ENCODE results near the gene TRPM2.
A peak's percentile ranks its signal among the peaks of the same experiment; 100 is the strongest.

TRPM2 gene

GRCh38 chr21:44370027-44370735 lies 16.8 kb downstream of the TRPM2 start:
- peak in 2 of 10 donors; percentile 9 to 80 for DNase-seq
- intact Hi-C loops (cut with DNase I): no loop called here

GRCh38 chr21:44370786-44371410 lies 17.5 kb downstream of the TRPM2 start:
- intact Hi-C loops (cut with DNase I): no loop called here
- DNase-seq: no peak

GRCh38 chr21:44371596-44371995 lies 18.2 kb downstream of the TRPM2 start:
- intact Hi-C loops (cut with DNase I): no loop called here
- DNase-seq: peak in 1 of 10 donors; percentile 45

- intact Hi-C loops (cut with DNase I): no loop called here
- DNase-seq: peak in 1 of 10 donors; percentile 59
Measured at GRCh38 chr21:44372616-44373015, 19.2 kb downstream of the TRPM2 start.

- intact Hi-C loops (cut with DNase I): no loop called here
- peak in 1 of 10 donors; percentile 54 for DNase-seq
Measured at GRCh38 chr21:44374601-44375280, 21.3 kb downstream of the TRPM2 start.

GRCh38 chr21:44375281-44375651 lies 21.8 kb downstream of the TRPM2 start:
- intact Hi-C loops (cut with DNase I): no loop called here
- DNase-seq: peak in 3 of 10 donors; percentile 30 to 83 (median 75)

GRCh38 chr21:44375761-44376241 lies 22.4 kb downstream of the TRPM2 start:
- peak in 2 of 10 donors; percentile 49 to 84 for DNase-seq

DNA sequence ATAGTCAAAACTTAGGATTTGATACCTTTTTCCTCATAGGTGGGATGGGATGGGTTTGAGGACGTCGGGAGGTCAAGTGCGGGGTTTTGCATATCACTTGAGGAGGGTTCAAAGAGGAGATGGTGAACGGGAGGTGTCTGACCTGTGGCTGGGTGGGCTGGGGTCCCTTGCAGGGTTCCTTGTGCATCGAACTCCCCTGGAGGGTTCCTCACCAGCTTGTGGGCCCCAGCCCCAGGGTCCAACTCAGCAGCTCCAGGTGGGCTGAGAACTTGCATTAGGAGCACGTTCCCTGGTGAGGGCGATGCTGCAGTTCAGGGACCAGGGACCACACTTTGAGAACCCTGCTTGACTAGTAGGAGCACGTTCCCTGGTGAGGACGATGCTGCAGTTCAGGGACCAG lies 23.2 kb downstream of the TRPM2 start:
- intact Hi-C loops (cut with DNase I): no loop called here
- DNase-seq: peak in 1 of 10 donors; percentile 31

More at GRCh38 chr21:44375761-44376241, 22.4 kb downstream of the TRPM2 start:
- intact Hi-C loops (cut with DNase I): no loop called here

GRCh38 chr21:44377201-44377921 lies 23.9 kb downstream of the TRPM2 start:
- intact Hi-C loops (cut with DNase I): no loop called here
- DNase-seq: peak in 1 of 10 donors; percentile 52

- intact Hi-C loops (cut with DNase I): no loop called here
- peak in 1 of 10 donors; percentile 42 for DNase-seq
Measured at GRCh38 chr21:44377922-44378645, 24.7 kb downstream of the TRPM2 start.

- peak in 1 of 10 donors; percentile 35 for DNase-seq
- intact Hi-C loops (cut with DNase I): no loop called here
Measured at GRCh38 chr21:44378646-44379514, 25.5 kb downstream of the TRPM2 start.

- peak in 1 of 10 donors; percentile 32 for DNase-seq
- intact Hi-C loops (cut with DNase I): no loop called here
Measured at GRCh38 chr21:44379515-44379848, 26.1 kb downstream of the TRPM2 start.

DNA sequence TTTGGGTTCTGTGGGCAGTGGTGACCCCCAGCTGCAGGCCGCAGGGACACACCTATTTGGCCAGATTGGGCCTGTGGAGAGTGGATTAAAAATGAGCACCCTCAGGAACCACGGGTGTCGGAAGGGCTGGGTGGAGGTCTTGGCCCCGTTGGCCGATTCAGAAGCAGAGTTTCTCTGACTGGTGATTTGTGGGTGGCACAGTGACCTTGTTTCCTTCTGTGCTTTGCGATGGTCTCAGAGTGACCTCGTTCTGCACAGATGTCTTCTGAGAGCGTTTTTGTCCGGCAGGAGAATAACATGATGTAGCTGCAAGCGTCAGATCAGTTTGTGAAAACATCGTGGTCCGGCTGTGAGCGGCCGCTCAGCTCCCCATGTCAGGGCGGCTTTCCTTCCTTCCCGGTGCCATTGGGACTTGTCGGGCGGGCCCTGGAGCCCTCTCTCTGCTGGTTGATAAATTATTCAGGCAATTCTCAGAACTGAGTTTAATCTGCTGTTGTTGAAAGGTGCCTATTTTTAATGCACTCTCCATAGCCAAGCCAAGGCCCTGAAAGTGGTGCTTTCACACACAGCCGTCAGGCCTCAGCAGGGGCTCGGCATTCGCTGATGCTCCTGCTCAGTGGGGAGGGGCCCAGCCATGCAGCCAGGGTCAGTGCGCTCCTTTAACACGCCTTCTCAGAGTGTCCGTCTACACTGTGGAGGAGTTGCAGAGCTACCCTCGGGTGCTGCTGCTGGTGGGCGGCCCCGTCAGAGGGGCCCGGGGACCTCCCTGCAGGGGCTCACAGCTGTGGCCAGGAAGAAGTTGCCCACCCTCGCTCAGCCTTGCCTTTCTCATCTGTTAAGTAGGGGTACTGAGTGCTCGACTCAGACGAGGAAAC lies 26.8 kb downstream of the TRPM2 start:
- intact Hi-C loops (cut with DNase I): no loop called here
- DNase-seq: no peak

DNA sequence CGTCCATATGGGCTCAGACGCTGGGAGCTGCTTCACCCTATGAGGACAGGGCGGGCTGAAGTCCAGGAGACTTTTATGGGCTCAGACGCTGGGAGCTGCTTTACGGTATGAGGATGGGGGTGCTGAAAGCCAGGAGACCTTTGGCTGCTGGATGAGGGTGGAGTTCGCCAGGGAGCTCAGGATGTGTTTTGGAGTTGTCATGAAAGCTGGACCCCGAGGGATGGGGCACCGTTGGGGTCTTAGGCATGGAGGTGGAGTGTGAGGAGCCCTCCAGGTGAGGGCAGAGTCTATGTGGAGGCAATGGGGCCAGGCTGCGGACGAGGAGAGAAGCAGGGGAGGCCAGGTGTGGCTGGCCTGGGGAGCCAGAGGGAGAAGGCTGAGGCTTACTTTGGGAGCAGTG lies 27.5 kb downstream of the TRPM2 start:
- no peak for DNase-seq
- intact Hi-C loops (cut with DNase I): no loop called here

DNA sequence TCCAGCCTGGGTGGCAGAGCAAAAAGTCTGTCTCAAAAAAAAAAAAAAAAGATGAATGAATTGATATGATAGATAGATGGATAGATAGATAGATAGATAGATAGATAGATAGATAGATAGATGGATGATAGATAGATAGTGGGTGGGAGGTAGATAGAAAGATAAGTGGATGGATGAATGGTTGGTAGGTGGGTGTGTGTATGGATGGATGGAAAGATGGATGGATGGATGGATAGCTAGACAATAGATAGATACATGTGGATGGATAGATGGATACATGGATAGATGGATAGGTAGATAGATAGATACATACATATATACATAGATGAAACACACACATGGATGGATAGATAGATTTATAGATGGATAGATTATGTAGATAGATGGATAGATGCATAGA lies 28.5 kb downstream of the TRPM2 start:
- intact Hi-C loops (cut with DNase I): no loop called here
- DNase-seq: no peak

DNA sequence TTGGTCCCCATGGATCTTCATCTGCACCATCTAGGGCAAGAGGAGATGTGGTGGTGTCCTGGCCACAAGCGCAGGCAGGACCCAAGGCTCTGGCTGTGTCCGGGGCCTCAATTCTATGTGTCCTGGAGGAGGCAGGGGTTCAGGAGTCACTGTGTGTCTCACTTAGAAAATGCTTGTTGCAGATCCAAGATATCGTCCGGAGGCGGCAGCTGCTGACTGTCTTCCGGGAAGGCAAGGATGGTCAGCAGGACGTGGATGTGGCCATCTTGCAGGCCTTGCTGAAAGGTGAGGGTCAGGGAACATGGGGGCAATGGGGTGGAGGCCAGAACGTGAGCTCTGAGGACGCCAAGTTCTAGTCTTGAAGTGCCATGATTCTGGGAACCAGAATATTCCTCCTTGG lies 29.1 kb downstream of the TRPM2 start:
- peak in 1 of 10 donors; percentile 24 for DNase-seq
- intact Hi-C loops (cut with DNase I): no loop called here

- intact Hi-C loops (cut with DNase I): no loop called here
- peak in 1 of 10 donors; percentile 40 for DNase-seq
Measured at GRCh38 chr21:44383216-44383615, 29.8 kb downstream of the TRPM2 start.

DNA sequence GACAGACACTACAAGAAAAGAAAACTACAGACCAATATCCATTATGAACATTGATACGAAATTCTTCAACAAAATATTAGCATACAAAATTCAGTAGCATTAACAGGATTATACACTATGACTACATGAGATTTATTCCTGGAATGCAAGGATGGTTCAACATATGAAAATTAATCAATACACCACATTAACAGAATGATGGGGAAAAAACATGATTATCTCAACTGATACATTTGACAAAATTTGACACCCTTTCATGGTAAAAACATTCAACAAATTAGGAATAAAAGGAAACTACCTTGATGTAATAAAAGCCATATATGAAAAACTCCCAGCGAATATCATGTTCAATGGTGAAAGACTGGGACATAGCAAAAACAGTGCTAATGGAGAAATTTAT lies 31.5 kb downstream of the TRPM2 start:
- intact Hi-C loops (cut with DNase I): no loop called here
- DNase-seq: no peak
